IPS-18c (cell line): Measurements from ENCODE around the gene SLC27A5.
"Not testable (repeated sequence)": the region's sequence is repeated elsewhere in the genome, so short reads cannot be mapped to it uniquely, and the experiment has no call there.

Experiments used
- H3K4me3 ChIP-seq: 2 replicates; pipeline ENCODE4 v1.7.0; 2013; ENCODE audit warnings: low read depth, mild to moderate bottlenecking, low read length, moderate library complexity; ENCODE audit not compliant: insufficient read depth
- H3K9me3 ChIP-seq: one replicate; pipeline ENCODE4 v1.6.1; 2013; ENCODE audit warnings: mild to moderate bottlenecking, low read length, moderate library complexity; ENCODE audit not compliant: control insufficient read depth, insufficient read depth

Gene SLC27A5

GRCh38 chr19:58466760-58467589 is 44.8 kb downstream of the SLC27A5 start, which contains the start of gene ZNF324:
Gene ZNF324 (plus strand): TSS chr19:58467080. CDS start chr19:58469186, 2,106 bp downstream.
- Histone ChIP-seq H3K9me3 (peaks cover 2% of the 10 kb centered on the region), H3K4me3 (peak within 1 kb of the TSS; percentile 83)

- H3K4me3 ChIP-seq = peak overlapping the region; percentile 56
- H3K9me3 ChIP-seq = peaks cover 2% of the 10 kb centered on the region
These were observed 45.6 kb downstream of the SLC27A5 start for GRCh38 chr19:58466089-58466759.

GRCh38 chr19:58460039-58460438 is 51.8 kb downstream of the SLC27A5 start:
- Histone ChIP-seq H3K4me3 (no peak overlapping the region), H3K9me3 (peaks cover 2% of the 10 kb centered on the region)

- Histone ChIP-seq H3K4me3 (no peak overlapping the region), H3K9me3 (no peaks in the 10 kb centered on the region)
These were observed 55.7 kb downstream of the SLC27A5 start for GRCh38 chr19:58456111-58456510.

- H3K9me3 ChIP-seq = no peaks in the 10 kb centered on the region
These were observed 56.5 kb downstream of the SLC27A5 start for GRCh38 chr19:58455306-58455705.

GRCh38 chr19:58453743-58454142 is 58.0 kb downstream of the SLC27A5 start:
- Histone ChIP-seq H3K9me3 (no peaks in the 10 kb centered on the region), H3K4me3 (no peak overlapping the region)

More at GRCh38 chr19:58455306-58455705, 56.5 kb downstream of the SLC27A5 start:
- H3K4me3 ChIP-seq = no peak overlapping the region

GRCh38 chr19:58451358-58452101 is 60.3 kb downstream of the SLC27A5 start, which contains the start of gene ZNF324B:
Gene ZNF324B (plus strand): TSS chr19:58451622. CDS start chr19:58453702, 2,080 bp downstream.
- Histone ChIP-seq H3K4me3 (peak within 1 kb of the TSS; percentile 83), H3K9me3 (peaks cover 3% of the 10 kb centered on the region)

GRCh38 chr19:58450856-58451357 is 60.9 kb downstream of the SLC27A5 start:
- Histone ChIP-seq H3K9me3 (peaks cover 3% of the 10 kb centered on the region), H3K4me3 (peak overlapping the region; percentile 83)

GRCh38 chr19:58449980-58450379 is 61.8 kb downstream of the SLC27A5 start:
- not testable (repeated sequence) for H3K9me3 ChIP-seq, H3K4me3 ChIP-seq

GRCh38 chr19:58448860-58449259 is 62.9 kb downstream of the SLC27A5 start:
- H3K9me3 ChIP-seq, H3K4me3 ChIP-seq: not testable (repeated sequence)
